IPS-18a (cell line): ENCODE measurements around the gene TLDC2.

Experiments used
- H3K27ac ChIP-seq: one replicate; pipeline ENCODE4 v1.5.1; 2013; ENCODE audit warnings: low read length
- H3K27me3 ChIP-seq: one replicate; pipeline ENCODE4 v1.6.1; 2013; ENCODE audit warnings: mild to moderate bottlenecking, low read length; ENCODE audit not compliant: control insufficient read depth, insufficient read depth
- H3K36me3 ChIP-seq: one replicate; pipeline ENCODE4 v1.6.1; 2013; ENCODE audit warnings: low read depth, low read length; ENCODE audit not compliant: control insufficient read depth
- H3K4me1 ChIP-seq: one replicate; pipeline ENCODE4 v1.6.1; 2013; ENCODE audit warnings: low read depth, low read length; ENCODE audit not compliant: control insufficient read depth
- H3K4me3 ChIP-seq: one replicate; pipeline ENCODE4 v1.5.1; 2013; ENCODE audit warnings: low read length
- H3K9ac ChIP-seq: one replicate; pipeline ENCODE4 v1.6.1; 2013; ENCODE audit warnings: mild to moderate bottlenecking, low read length, moderate library complexity
- H3K9me3 ChIP-seq: one replicate; pipeline ENCODE4 v1.6.1; 2013; ENCODE audit warnings: low read depth, low read length; ENCODE audit not compliant: control insufficient read depth

The TLDC2 gene

GRCh38 chr20:36941401-36941835 lies 65.5 kb downstream of the TLDC2 start:
- no peak overlapping the region for H3K4me3 ChIP-seq
- H3K27ac ChIP-seq: no peak overlapping the region
- peaks cover 18% of the 10 kb centered on the region for H3K36me3 ChIP-seq
- H3K9ac ChIP-seq: no peak overlapping the region
- no peaks in the 10 kb centered on the region for H3K9me3 ChIP-seq
- no peaks in the 10 kb centered on the region for H3K27me3 ChIP-seq
- H3K4me1 ChIP-seq: peaks cover 1% of the 10 kb centered on the region
